DMS 273 (cell line): ENCODE measurements around the gene CRISP3.
"Not testable (repeated sequence)": the region's sequence is repeated elsewhere in the genome, so short reads cannot be mapped to it uniquely, and the experiment has no call there.

ENCODE experiments used
- DNase-seq: peaks from one replicate; lab custom pipeline; 2025; ENCODE audit not compliant: unreplicated experiment; lab: John Stamatoyannopoulos, UW

CRISP3 gene, protein sequence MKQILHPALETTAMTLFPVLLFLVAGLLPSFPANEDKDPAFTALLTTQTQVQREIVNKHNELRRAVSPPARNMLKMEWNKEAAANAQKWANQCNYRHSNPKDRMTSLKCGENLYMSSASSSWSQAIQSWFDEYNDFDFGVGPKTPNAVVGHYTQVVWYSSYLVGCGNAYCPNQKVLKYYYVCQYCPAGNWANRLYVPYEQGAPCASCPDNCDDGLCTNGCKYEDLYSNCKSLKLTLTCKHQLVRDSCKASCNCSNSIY

GRCh38 chr6:49744259-49744658 lies at the start of gene CRISP3:
Gene CRISP3, minus strand, starts transcription at chr6:49744388. Its CDS starts 21 bp downstream, at chr6:49744367.
- DNase-seq: no peak

DNA sequence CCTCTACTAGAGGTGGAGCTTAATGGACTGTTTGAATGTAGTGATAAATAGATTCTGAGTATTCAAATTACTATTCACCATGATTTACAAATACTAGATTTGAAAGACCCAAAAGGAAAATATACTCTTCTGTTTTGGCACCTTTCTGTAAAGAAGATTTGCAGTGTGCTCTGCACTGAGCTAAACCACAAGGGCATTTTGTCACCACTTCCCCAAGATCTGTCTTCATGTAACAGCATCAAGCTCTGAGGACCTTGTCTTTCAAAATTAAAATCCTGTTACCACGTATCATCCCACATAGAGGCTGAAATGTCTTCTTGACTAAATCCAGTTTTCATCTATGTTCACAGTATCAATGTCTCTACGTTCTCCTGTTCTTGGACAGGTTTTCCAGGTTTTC lies 46.2 kb upstream of the CRISP3 start:
- no peak for DNase-seq

- peak; percentile 56 for DNase-seq
Observed at GRCh38 chr6:49787176-49787575, 43.0 kb upstream of the CRISP3 start, which contains the start of gene PGK2. Gene PGK2, minus strand, starts transcription at chr6:49787285. Its CDS starts 98 bp downstream, at chr6:49787187.

DNA sequence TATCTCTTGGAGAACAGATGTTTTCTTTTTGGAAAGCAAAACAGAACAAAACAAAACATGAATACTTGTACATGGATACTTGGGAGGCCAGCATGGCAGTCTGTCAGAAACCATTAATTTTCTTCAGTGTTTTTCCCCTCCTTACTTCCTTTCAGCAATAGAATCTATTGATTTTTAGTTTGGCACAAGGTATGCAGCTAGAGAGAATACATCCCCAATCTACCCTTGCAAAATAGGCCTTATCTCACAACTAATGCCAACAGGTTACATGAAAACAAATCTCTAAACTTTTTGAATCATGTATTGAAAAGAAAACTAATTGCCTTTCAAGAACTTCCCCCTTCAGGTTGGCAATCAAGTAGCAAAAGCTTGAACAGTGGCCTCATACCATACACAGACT lies 40.1 kb upstream of the CRISP3 start:
- DNase-seq: no peak

DNA sequence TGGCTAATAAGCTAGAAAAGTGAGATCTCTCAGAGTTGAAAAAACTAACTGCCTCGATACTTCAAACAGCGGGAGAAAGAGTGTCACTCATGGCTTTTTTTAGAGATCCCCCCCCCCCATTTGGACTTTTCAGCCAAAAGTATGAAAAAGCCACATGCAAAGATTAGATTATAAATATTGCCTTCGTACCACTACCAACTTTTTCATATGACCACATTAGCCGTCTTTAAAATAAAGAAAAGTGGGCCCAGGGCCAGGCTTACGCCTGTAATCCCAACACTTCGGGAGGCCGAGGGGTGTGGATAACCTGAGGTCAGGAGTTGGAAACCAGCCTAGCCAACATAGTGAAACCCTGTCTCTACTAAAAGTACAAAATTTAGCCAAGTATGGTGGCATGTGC lies 38.5 kb upstream of the CRISP3 start:
- DNase-seq: no peak

DNA sequence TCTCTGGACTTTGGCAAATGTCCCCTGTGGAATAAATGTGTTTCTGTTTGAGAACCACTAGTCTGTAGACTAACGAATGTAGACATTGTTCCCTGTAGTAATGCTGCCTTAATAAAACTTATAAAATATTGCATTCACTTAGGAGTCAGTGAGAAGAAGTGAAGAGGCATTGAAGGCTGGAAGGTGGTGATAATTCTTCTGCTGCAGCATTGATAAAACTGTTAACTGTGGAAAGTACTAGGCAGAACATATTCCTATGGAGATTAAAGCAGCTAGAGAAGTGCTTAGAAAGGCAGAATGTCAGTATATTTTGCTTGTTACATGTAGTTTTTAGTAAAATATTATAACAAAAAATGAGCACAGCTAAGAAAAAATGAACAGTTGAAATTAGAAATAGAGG lies 38.1 kb upstream of the CRISP3 start:
- DNase-seq: no peak

DNA sequence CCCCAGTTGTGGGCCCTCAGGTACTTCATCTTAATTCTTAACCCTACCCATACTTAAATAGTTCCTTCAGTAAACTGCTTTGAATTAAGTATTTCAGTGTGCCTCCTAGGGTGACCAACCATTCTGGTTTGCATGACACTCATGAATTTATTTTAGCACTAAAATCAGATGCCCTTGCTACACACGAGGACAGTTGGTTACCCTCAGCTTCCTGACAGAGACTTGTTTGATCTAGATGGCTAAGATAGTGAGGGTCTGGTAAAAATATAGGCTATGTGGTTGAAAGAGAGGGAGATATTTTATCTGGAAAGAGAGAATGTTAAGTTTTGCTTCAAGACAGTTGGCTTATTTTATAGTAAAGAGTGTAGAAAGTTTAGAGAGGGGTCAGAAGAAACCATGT lies 32.3 kb upstream of the CRISP3 start:
- no peak for DNase-seq

DNA sequence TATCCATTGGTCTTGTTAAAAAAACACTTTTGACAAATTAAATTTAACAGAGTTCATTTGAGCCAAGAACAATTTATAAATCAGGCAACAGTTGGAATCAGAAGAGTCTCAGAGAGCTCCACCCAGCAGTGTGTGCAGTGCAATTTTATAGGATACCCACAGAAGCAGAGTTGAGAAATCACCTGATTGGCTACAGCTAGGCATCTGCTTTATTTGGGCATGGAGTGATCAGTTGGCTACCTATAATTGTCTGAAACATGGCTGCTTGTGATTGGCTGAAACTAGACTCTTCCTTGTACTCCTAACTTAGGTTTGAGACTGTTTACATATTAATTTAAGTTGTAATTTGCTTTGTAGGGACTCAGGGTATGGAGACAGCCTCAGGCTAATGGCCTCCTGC lies 30.9 kb upstream of the CRISP3 start:
- no peak for DNase-seq

DNA sequence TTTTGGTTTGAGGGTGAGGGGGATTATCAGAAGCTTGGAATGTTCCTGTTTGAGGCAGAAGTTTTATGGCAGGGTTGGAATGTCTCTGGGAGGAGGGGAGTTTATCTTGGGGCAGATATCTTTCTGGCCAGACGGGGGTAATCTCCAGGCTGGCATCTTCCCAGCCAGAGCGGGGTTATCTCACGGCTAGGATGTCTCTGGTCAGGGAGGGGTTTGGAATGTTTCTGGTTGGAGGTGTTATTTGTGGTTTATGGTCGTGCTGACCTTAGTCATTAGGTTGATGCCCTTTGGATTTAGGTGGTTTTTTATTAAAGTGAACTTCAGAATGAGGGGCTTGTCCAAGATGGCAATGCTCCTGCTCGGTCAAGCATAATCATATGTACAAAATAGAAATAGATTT lies 28.1 kb upstream of the CRISP3 start:
- DNase-seq: no peak

- DNase-seq: no peak
Observed at GRCh38 chr6:49766762-49767161, 22.6 kb upstream of the CRISP3 start.

- no peak for DNase-seq
Observed at GRCh38 chr6:49764571-49765236, 20.5 kb upstream of the CRISP3 start.

DNA sequence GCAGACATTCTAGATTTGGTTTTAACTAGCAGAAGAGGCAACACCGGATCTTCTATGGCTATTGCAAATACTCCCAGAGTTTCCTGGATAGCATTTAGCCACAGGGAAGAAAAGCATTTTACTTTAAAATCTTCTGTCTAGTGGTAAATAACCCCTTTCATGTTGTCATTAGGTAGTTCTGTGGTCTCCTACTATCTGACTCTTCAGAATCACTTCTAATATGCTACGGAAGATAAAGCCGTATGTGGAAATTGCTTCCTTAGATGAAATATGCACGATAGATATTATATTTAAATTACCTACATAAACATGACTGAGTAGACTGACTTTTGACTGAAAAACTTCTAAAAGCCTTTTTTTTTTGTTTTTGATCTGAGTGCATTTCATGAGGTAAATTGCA lies 759 bp downstream of the CRISP3 start:
- DNase-seq: no peak

- no peak for DNase-seq
Observed at GRCh38 chr6:49739423-49739822, 4.8 kb downstream of the CRISP3 start.

DNA sequence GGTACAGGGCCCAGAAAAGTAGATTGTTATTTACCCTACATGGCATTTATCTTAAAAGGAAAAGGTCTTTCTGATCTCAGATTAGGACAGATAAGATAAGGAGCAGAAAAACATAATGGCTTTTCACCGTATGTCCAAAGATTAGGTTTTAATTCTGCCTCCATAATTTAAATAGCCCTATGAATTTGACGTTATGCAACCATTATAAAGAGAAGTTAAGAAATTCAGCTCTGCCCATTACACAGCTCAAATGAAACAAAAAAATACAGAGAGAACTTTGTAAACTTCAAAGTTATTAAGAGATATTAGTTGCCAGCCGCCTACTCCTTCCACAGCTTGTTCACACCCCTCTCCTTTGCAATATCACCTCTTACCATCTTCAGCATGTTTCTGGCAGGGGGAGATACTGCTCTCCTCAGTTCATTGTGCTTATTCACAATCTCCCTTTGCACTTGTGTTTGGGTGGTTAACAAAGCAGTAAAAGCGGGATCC lies 8.1 kb downstream of the CRISP3 start:
- no peak for DNase-seq

DNA sequence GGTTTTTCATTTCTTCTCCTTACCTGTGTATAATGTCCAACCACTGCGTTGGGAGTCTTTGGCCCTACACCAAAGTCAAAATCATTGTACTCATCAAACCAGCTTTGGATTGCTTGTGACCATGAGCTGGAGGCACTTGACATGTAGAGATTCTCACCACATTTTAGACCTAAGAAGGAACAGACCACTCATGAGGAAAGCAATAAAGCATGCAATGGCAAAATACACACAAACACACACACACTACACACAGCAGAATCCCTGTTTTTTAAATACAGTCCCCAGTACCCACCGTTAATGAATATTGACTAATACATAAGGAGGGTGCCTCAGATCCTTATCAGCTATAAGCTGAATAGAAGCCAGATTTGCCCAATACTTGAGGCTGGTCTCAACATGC lies 10.5 kb downstream of the CRISP3 start:
- no peak for DNase-seq

GRCh38 chr6:49732781-49733180 lies 11.4 kb downstream of the CRISP3 start:
- DNase-seq: no peak

DNA sequence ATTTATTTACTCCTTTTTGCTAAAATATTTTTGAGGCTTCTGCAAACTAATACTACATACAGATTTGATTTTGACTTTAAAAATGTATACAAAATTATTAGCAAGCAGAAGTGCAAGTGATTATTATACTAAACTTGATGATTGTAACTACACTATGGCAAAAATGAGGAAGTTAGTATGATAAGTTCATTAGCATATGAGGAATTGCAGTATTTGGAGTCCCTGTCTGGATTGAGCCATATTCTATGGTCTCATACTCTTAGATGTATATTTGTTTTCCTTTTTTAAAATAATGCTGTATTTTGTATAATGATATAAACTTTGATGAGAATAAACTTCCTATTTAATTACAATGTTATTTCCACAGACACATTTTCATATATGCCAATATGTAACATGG lies 13.9 kb downstream of the CRISP3 start:
- DNase-seq: no peak

DNA sequence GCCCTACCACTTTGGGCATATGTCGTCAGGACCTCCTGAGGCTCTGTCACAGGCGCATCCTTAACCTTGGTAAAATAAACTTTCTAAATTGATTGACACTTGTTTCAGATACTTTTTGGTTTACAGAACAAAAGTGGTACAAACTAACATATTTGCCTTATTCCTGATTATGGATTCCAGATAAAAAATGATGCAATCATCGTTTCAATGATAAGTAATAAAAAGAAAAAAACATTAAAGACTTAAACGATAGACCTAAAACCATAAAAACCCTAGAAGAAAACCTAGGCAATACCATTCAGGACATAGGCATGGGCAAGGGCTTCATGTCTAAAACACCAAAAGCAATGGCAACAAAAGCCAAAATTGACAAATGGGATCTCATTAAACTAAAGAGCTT lies 20.3 kb downstream of the CRISP3 start:
- not testable (repeated sequence) for DNase-seq

DNA sequence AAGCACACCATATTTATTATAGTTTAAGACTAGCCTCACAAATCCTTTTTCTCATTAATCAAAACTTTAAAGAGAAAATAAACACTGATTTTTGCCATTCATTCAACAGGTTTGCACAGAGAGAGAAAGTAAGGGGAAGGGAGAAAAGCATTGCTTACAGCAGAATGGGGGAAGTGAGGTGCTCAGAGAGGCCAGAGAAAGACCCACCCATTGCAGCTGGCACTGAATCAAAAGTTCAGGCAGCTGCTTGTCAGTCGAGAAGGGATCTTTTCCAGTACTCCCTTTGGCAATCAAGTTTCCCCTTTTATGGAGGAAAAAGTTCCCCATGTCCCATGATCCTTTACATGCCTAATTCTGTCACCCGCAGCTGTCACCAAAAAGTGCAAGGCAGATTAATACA lies 22.9 kb downstream of the CRISP3 start:
- DNase-seq: no peak

GRCh38 chr6:49720372-49720771 lies 23.8 kb downstream of the CRISP3 start:
- no peak for DNase-seq

- DNase-seq: no peak
Observed at GRCh38 chr6:49713346-49713745, 30.8 kb downstream of the CRISP3 start, which contains the start of gene CRISP2. Gene CRISP2, minus strand, starts transcription at chr6:49713543. Its CDS starts 4,347 bp downstream, at chr6:49709196.

DNA sequence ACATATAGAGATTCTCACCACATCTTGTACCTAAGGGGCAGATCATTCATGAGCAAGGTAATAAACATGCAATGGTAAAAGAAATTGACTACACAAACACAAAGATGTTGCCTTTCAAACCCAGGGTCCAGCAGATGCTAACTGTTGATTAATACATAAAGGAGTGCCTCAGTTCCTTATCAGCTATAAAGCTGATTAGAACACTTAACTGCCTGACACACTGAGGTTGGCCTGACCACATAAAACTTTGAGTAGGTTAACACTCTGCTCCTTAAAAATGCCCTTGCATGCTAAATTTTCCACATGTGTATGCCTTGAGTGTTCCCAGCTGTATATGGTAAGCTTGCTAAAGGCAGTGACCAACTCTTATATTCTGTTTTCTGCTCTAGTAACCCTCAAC lies 45.7 kb downstream of the CRISP3 start:
- DNase-seq: no peak

- no peak for DNase-seq
Observed at GRCh38 chr6:49693512-49693911, 50.7 kb downstream of the CRISP3 start.
